Neuronal stem cell (in vitro differentiated cells): ENCODE results near the gene GNB3.

Experiments used
- DNase-seq: peaks from one replicate; pipeline ENCODE4 v3.0.0-alpha.2; 2013; ENCODE audit warnings: low spot score
- H2AFZ ChIP-seq: one replicate; pipeline ENCODE4 v1.6.1; 2013; ENCODE audit warnings: mild to moderate bottlenecking, low read length, inconsistent platforms
- H2AK5ac ChIP-seq: 2 replicates; pipeline ENCODE4 v1.6.1; 2013; ENCODE audit warnings: low read depth, mild to moderate bottlenecking, inconsistent platforms, low read length, moderate library complexity, mixed read lengths
- H2BK120ac ChIP-seq: 2 replicates; pipeline ENCODE4 v1.6.1; 2013; ENCODE audit warnings: low read depth, mild to moderate bottlenecking, inconsistent platforms, low read length, moderate library complexity, mixed read lengths
- H2BK12ac ChIP-seq: one replicate; pipeline ENCODE4 v1.6.1; 2013; ENCODE audit warnings: low read length, inconsistent platforms
- H2BK15ac ChIP-seq: 2 replicates; pipeline ENCODE4 v1.6.1; 2013; ENCODE audit warnings: mild to moderate bottlenecking, low read length, inconsistent platforms, mixed read lengths
- H2BK5ac ChIP-seq: one replicate; pipeline ENCODE4 v1.6.1; 2013; ENCODE audit warnings: inconsistent platforms, mild to moderate bottlenecking, low read length, moderate library complexity
- H3K14ac ChIP-seq: one replicate; pipeline ENCODE4 v1.6.1; 2013; ENCODE audit warnings: low read length, inconsistent platforms
- H3K18ac ChIP-seq: 2 replicates; pipeline ENCODE4 v1.6.1; 2013; ENCODE audit warnings: low read length, inconsistent platforms
- H3K23ac ChIP-seq: 2 replicates; pipeline ENCODE4 v1.6.1; 2013; ENCODE audit warnings: low read depth, mild to moderate bottlenecking, mixed read lengths, low read length, inconsistent platforms; ENCODE audit not compliant: poor library complexity
- H3K27ac ChIP-seq: replicated peaks from 3 replicates; pipeline ENCODE4 v1.5.1; 2013; ENCODE audit warnings: low read length, inconsistent platforms
- H3K27me3 ChIP-seq, 3 experiments: 2 replicates each; pipeline ENCODE4 v1.6.1; 2013; ENCODE audit warnings: low read length in 3 of 3, mild to moderate bottlenecking in 2 of 3, inconsistent platforms in 1 of 3, low read depth in 1 of 3, mixed read lengths in 1 of 3, moderate library complexity in 1 of 3; ENCODE audit not compliant: control insufficient read depth in 3 of 3, insufficient read depth in 3 of 3
- H3K36me3 ChIP-seq, 2 donors: replicated peaks in 1 of 2; 2 replicates each; pipeline ENCODE4 v1.6.1; 2013; ENCODE audit warnings: low read length in 2 of 2; ENCODE audit not compliant: control insufficient read depth in 2 of 2, insufficient read depth in 2 of 2
- H3K4ac ChIP-seq: 2 replicates; pipeline ENCODE4 v1.6.1; 2013; ENCODE audit warnings: inconsistent platforms, mild to moderate bottlenecking, low read length, moderate library complexity
- H3K4me1 ChIP-seq, 2 donors: 1 replicate in 1 of 2; 2 replicates in 1 of 2; pipeline ENCODE4 v1.6.1; 2013; ENCODE audit warnings: low read length in 2 of 2, low read depth in 1 of 2; ENCODE audit not compliant: control insufficient read depth in 2 of 2, insufficient read depth in 1 of 2
- H3K4me2 ChIP-seq: one replicate; pipeline ENCODE4 v1.6.1; 2013; ENCODE audit warnings: mild to moderate bottlenecking, low read length, inconsistent platforms; ENCODE audit not compliant: insufficient read depth, poor library complexity, severe bottlenecking
- H3K4me3 ChIP-seq, 2 donors: 2 replicates each; pipeline ENCODE4 v1.5.1; 2013; ENCODE audit warnings: low read length in 2 of 2, mild to moderate bottlenecking in 2 of 2, inconsistent platforms in 1 of 2, moderate library complexity in 1 of 2
- H3K79me1 ChIP-seq: one replicate; pipeline ENCODE4 v1.6.1; 2013; ENCODE audit warnings: low read depth, mild to moderate bottlenecking, inconsistent platforms, low read length, moderate library complexity
- H3K9ac ChIP-seq: one replicate; pipeline ENCODE4 v1.6.1; 2013; ENCODE audit warnings: mild to moderate bottlenecking, low read depth, low read length, inconsistent platforms; ENCODE audit not compliant: poor library complexity
- H3K9me3 ChIP-seq, 2 donors: replicated peaks in 1 of 2; 2 replicates each; pipeline versions ENCODE3 to v1.6.1; 2013; ENCODE audit warnings: low read length in 2 of 2, mild to moderate bottlenecking in 2 of 2, inconsistent platforms in 1 of 2, low read depth in 1 of 2, mixed read lengths in 1 of 2, moderate library complexity in 1 of 2; ENCODE audit not compliant: control insufficient read depth in 2 of 2, insufficient read depth in 1 of 2
- H4K8ac ChIP-seq: one replicate; pipeline ENCODE4 v1.6.1; 2013; ENCODE audit warnings: low read depth, mild to moderate bottlenecking, inconsistent platforms, low read length, moderate library complexity
- H4K91ac ChIP-seq: one replicate; pipeline ENCODE4 v1.6.1; 2013; ENCODE audit warnings: low read length, low read depth, mild to moderate bottlenecking, inconsistent platforms; ENCODE audit not compliant: poor library complexity
- WGBS, 2 donors: extraction: QIAGEN DNeasy Blood & Tissue Kit; methylation state at CpG; one replicate each; pipeline ENCODE4 v1.1.7; 2013; ENCODE audit warnings: missing lambda C conversion rate in 2 of 2, mixed read lengths in 1 of 2; ENCODE audit not compliant: insufficient read length in 2 of 2, insufficient replicate concordance in 1 of 2; ENCODE audit errors: extremely low coverage in 2 of 2; 5-methylcytosine and 5-hydroxymethylcytosine counted together

The GNB3 gene

GRCh38 chr12:6820166-6820565, 20.6 kb upstream of the GNB3 start:
- no CpG with 5 or more reads among the region's 5 CpGs for WGBS, 2 donors
- Histone ChIP-seq H3K4ac (no peak overlapping the region), H3K4me1 (peaks cover 40 to 54% of the 10 kb centered on the region in 2 donors), H3K23ac (no peak overlapping the region), H3K36me3 (peaks cover 0 to 5% of the 10 kb centered on the region in 2 donors), H3K27ac (peak overlapping the region; percentile 81), H3K9ac (no peak overlapping the region), H2BK5ac (no peak overlapping the region), H2BK15ac (no peak overlapping the region), H3K4me2 (no peak overlapping the region), H2AK5ac (no peak overlapping the region), H3K9me3 (peaks cover 0 to 7% of the 10 kb centered on the region in 2 donors), H3K4me3 (peak overlapping the region in 1 of 2 donors; percentile 62), H3K27me3 (no peaks in the 10 kb centered on the region), H4K8ac (no peak overlapping the region), H2AFZ (no peak overlapping the region), H3K14ac (no peak overlapping the region), H2BK120ac (no peak overlapping the region), H3K79me1 (peaks cover 6% of the 10 kb centered on the region), H4K91ac (no peak overlapping the region), H3K18ac (peak overlapping the region; percentile 32), H2BK12ac (no peak overlapping the region)
- DNase-seq = no peak

DNA sequence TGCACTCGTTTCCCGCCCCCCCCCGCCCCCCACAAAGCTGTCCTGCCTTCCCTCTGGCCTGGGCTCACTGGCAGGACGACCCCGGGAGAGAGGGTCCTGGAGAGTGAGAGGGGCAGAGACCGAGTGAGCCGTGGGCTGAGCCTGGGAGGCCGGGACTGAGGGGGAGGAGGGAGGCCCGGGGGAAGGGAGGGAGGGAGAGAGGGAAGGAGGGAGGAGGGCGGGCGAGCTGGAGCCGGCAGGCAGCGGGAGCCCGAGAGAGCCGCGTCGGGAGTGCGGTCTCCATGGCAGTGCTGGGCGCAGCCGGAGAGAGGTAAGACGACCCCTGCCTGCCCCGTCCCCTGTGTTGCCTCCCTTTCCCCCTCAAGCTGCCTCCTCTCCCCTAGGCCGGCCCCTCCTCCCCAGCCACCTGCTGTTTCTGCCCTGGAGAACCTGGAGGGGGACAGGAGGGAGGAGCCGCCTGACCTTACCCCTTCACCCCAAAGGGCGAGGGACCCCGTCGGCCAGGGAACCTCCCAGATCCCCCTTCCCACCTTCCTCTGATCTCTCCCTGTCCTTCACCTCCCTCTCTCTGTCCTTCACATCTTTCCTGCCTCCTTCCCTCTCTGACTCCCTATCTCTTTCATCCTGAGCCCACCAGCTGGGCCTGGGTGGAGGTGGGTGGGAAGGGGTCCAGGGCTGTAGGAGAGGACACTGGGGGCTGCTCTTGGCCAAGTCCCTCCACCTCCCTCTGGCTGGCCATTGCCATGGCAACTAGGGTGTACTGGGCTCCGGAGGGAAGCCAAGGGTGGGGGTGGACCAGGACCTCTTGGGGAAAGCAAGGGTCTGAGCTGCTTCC, 18.9 kb upstream of the GNB3 start, which contains the start of gene GPR162:
GPR162 (plus strand) TSS at position 231 of the 835 bp plus-strand sequence. CDS start 2,078 bp downstream, outside the sequence.
- WGBS, 2 donors = no CpG with 5 or more reads among the region's 28 CpGs
- Histone ChIP-seq H2AK5ac (peak within 1 kb of the TSS; percentile 95), H3K9me3 (peaks cover 0 to 7% of the 10 kb centered on the region in 2 donors), H3K4ac (no peak within 1 kb of the TSS), H3K4me1 (peaks cover 40 to 57% of the 10 kb centered on the region in 2 donors), H2BK12ac (peak within 1 kb of the TSS; percentile 70), H3K18ac (peak within 1 kb of the TSS; percentile 94), H3K27ac (peak within 1 kb of the TSS; percentile 81), H3K23ac (no peak within 1 kb of the TSS), H2BK5ac (peak within 1 kb of the TSS; percentile 92), H3K14ac (peak within 1 kb of the TSS; percentile 12), H3K36me3 (peaks cover 0 to 5% of the 10 kb centered on the region in 2 donors), H2BK15ac (peak within 1 kb of the TSS; percentile 23), H3K27me3 (no peaks in the 10 kb centered on the region), H4K8ac (no peak within 1 kb of the TSS), H2BK120ac (peak within 1 kb of the TSS; percentile 77), H3K9ac (peak within 1 kb of the TSS; percentile 91), H3K4me2 (peak within 1 kb of the TSS; percentile 77), H2AFZ (peak within 1 kb of the TSS; percentile 70), H3K79me1 (peaks cover 8% of the 10 kb centered on the region), H4K91ac (no peak within 1 kb of the TSS), H3K4me3 (peak within 1 kb of the TSS; percentile 62 to 77)
- DNase-seq = peak; percentile 70

DNA sequence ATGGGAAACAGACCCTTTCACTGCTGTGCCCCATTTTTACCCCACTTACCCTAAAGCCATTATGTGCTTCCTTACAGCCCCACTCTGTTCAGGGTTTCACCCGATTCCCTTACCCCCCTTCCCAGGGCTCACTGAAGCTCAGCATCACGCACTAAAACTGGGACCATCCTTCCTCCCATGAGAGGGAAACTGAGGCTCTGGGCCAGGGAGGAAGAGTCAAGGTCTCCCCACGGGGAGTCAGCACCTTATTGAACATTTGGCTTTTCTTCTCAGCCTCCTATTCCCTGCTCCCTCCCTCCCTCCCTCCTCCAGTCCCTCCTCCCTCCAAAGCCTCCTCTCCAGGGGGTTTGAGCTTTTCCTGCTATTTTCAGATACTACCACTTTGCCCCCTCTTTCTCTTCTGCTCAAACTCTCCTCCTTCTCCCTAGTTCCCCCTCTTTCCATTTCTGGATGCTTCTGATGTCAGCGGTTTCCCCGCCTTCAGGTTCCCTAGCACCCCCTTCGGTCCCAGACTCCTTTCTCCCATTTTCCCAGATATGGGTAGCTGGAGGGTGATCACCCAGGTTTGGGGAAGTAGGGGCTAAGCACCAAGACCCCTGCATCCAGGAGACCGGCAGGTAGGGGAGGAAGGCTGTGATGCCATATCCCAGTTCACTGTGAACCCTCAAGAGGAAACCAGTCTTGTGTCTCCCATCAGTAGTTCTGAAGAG, 18.1 kb upstream of the GNB3 start:
- WGBS, 2 donors = no CpG with 5 or more reads among the region's 7 CpGs
- Histone ChIP-seq H3K36me3 (peaks cover 0 to 5% of the 10 kb centered on the region in 2 donors), H3K14ac (peak overlapping the region; percentile 12), H3K27ac (peak overlapping the region; percentile 38), H2BK120ac (peak overlapping the region; percentile 77), H3K23ac (no peak overlapping the region), H3K27me3 (no peaks in the 10 kb centered on the region), H4K91ac (no peak overlapping the region), H3K9me3 (peaks cover 0 to 7% of the 10 kb centered on the region in 2 donors), H3K18ac (peak overlapping the region; percentile 94), H3K4me3 (peak overlapping the region; percentile 62 to 77), H2BK5ac (peak overlapping the region; percentile 92), H2BK15ac (peak overlapping the region; percentile 23), H3K4ac (no peak overlapping the region), H2AK5ac (peak overlapping the region; percentile 95), H2BK12ac (no peak overlapping the region), H3K9ac (peak overlapping the region; percentile 91), H3K4me1 (peaks cover 45 to 62% of the 10 kb centered on the region in 2 donors), H3K4me2 (peak overlapping the region; percentile 77), H3K79me1 (peaks cover 11% of the 10 kb centered on the region), H4K8ac (no peak overlapping the region), H2AFZ (no peak overlapping the region)
- no peak for DNase-seq
